HG03196 (cell line): ENCODE results near the gene LDHB.
"Not testable (repeated sequence)": the region's sequence is repeated elsewhere in the genome, so short reads cannot be mapped to it uniquely, and the experiment has no call there.

Experiments
- ATAC-seq: cut with Tn5 transposase; IDR thresholded peaks from one replicate; pipeline ENCODE4 v1.9.1; 2021; ENCODE audit not compliant: unreplicated experiment

The LDHB gene

DNA sequence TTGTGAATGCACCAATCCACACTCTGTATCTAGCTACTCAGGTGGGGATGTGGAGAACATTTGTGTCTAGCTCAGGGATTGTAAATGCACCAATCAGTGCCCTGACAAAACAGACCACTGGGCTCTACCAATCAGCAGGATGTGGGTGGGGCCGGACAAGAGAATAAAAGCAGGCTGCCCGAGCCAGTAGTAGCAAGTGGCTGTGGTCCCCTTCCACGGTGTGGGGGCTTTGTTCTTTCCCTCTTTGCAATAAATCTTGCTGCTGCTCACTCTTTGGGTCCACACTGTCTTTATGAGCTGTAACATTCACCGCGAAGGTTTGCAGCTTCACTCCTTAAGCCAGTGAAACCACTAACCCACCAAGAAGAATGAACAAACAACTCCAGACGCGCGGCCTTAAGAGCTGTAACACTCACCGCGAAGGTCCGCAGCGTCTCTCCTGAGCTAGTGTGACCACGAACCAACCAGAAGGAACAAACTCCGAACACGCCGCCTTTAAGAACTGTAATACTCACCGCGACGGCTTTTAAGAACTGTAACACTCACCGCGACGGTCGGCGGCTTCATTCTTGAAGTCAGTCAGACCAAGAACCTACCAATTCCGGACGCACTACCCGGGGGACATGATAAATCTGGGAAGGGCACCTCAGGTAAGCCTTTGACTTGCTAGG, 4.6 kb upstream of the LDHB start:
- ATAC-seq = no peak

- ATAC-seq = not testable (repeated sequence)
Measured at GRCh38 chr12:21661396-21662093, 3.9 kb upstream of the LDHB start.

DNA sequence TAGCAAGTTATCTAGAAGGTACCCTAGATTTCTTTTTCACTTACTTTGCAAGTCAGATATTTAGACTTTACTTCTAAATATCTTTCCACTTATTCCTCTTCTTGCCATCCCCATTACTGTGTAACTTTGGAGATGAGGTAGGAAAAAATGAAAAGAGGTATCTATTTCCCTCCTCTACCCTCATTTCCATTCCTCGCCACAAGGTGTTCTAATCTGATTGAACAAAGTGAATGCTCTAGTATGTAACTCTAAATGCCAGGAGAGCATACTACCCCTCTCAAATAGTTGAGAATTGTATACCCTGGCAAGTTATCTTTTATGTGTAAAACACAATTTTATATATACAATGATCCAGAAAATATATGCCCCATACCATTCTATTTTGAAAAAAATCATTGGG, 1.7 kb upstream of the LDHB start:
- no peak for ATAC-seq

DNA sequence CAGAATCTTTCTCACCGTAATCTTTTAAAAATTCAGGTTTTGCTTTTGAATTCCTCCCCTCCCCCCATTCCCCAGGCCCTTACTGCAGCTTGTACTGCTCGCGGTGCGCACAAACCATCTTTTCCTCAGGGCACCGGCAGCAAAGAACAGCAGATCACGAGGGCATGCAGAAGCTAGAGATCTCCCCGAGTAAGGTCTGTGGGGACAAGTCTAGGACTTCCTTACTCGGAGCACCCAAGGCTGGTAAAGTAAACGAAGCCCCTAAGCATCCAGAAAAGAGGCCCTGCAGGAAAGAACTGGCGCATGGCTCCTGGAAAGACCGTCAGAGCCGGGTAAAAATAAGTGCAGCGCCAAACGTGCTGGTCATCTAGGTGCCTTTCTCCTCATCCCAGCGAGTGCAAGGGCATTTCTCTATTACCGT, 727 bp downstream of the LDHB start:
- ATAC-seq = peak; percentile 39

DNA sequence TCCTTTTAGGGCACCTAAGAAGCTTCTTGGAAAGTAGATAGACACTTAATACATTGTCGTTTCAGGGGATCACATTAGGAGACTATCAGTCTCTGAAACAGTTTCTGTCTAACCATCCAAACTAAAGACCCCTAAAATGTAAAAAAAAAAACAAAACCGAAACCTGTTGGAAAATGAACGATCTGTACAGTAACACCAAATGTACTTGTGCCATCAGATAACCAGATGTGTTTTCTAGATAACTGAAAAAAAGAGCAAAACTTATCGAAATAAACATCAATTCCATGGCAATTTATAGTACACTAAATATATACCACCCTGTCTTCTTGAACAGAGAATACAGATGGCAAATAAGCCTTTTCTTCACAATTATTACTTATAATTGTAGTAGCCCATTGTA, 2.1 kb downstream of the LDHB start:
- no peak for ATAC-seq

GRCh38 chr12:21651821-21652220, 5.8 kb downstream of the LDHB start:
- ATAC-seq = no peak

GRCh38 chr12:21650997-21651396, 6.6 kb downstream of the LDHB start:
- no peak for ATAC-seq

GRCh38 chr12:21649034-21649433, 8.6 kb downstream of the LDHB start:
- ATAC-seq = no peak

GRCh38 chr12:21648378-21648777, 9.3 kb downstream of the LDHB start:
- ATAC-seq = no peak

DNA sequence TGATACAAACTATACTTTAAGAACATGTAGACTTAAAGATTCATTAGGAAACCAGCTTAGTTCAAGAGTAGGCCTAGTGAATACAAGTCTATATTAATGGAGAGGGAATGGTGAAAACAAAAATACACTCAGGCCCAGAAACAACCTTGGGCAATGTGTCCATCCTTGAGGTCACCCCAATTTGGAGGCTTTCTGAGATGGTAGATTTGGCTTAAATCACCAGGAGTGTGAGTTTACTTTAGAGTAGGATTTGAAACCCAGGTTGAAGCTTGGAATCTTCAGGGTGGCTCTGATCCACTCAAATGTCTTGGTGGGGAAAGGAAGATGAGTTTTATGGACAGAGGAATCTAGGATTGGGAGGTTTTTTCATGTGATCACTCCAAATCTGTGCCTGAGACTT, 10.5 kb downstream of the LDHB start:
- ATAC-seq = no peak

GRCh38 chr12:21645041-21645500, 12.6 kb downstream of the LDHB start:
- not testable (repeated sequence) for ATAC-seq

DNA sequence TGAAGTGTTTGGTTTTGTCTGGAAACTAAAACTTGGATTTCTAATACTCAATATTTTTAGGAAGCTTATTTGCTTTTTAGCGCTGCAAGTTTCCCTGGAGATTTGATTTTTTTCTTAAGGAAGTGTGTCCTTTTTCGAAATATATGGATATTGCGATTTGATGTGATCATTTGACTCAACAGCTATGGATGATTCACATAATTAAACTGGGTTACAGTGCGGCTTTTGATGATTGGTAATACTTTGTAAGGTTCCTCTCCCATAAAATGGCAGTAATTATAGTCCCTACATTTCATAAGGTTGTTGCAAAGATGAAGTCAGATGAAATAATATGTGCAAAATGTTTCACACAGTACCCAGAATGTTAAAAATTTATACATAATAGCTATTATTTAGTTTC, 13.1 kb downstream of the LDHB start:
- no peak for ATAC-seq

DNA sequence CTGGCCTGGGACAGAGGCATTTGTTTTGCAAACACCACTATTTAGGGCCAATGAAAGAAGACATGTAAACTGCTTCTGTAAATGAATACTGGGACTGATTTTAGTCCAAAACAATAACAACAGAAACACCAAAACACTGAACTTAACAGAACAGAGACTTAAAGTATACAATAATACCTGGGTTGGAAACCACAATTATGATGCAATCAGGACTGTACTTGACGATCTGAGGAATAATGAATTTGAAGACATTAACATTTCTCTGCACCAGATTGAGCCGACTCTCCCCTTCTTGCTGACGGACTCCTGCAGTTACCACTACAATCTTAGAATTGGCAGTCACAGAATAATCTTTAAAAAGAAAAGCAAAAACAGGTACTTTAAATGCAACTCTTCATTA, 13.9 kb downstream of the LDHB start:
- ATAC-seq = no peak

- ATAC-seq = no peak
Measured at GRCh38 chr12:21642707-21643389, 14.8 kb downstream of the LDHB start.

- ATAC-seq = no peak
Measured at GRCh38 chr12:21638054-21638891, 19.4 kb downstream of the LDHB start.

DNA sequence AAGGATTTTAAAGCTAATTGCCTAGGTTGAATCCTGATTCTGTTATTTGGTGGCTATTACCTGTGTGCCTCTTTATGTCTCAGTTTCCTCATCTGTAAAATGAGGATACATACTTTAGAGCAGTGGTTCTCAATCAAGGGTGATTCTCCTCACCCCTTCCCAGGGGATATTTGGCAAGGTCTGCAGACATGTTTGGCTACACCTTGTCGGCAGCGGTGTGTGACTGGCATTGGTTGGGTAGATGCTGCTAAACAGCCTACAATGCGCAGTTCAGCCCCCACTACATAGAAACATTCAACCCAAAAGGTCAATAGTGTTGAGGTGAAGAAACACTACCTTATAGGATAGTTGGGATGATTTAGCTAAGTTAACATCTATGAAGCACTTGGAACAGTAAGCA, 23.4 kb downstream of the LDHB start:
- no peak for ATAC-seq

GRCh38 chr12:21631367-21631766, 26.3 kb downstream of the LDHB start:
- ATAC-seq = no peak

DNA sequence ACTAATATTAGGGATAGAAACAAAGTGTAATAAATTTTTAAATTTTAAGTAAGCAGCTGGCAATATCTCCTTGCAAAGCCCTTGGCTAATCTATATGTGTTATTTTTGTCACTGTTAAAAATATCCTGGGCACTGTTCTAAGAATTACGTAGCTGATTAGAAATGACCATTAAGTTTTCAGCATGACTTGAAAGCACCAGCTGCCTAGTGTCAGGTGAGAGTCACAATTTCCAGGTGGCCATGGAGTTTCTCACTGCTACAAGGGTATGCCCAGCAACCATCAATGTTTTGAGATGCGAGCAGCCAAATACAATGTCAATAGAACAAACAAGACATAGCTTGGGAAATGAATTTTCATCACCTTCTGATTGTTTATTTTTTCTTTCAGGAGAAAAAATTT, 29.7 kb downstream of the LDHB start:
- no peak for ATAC-seq

DNA sequence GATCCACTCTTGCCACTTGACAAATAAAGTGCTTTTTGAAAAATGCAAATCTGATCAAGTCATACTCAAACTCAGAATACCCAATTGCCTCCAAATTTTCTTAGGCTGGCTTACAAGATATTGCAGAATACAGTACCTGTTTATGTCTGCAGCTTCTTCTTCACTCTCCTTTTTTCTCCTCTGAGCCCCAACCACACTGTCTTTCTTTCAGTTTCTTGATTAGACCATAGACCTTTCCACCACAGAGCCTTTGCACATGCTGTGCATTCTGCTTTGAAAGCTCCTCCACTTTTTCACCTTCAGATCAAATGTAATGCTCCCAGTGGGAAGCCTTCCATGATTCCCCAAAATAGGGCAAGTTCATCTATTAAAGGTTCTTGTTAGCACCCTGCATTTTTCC, 39.1 kb downstream of the LDHB start:
- ATAC-seq = no peak

DNA sequence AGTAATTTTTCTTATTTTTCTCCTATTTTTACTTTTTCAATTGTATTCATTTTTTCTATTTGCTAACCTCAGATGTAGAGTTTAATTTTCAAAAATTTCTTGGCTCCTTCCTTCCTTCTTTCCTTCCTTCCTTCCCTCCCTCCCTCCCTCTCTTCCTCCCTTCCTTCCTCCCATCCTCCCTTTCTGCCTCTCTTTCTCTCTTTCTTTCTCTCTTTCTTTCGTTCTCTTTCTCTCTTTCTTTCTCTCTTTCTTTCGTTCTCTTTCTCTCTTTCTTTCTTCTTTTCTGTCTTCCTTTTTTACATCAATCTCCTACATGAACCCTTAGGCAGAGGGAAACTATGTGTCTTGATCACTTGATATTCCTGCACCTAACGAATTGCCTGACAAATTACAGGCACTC, 40.6 kb downstream of the LDHB start:
- no peak for ATAC-seq

DNA sequence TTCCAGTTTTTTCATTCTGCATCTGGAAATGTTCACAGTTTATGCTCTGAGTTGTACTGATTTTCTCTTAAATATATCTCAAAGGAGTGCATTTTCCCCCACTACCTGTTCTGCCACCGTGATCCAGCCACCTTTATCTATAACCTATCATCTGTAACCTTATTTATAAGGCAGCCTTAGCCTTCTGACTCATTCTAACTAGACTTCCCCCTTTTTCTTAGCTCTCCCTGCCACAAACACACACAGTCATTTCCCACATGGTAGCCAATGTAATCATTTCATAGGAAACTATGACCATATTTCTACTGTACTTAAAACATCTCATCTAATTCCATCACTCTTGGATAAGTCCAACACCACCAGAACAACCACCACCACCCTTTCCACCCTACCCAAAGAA, 42.2 kb downstream of the LDHB start:
- no peak for ATAC-seq
